Hepatic stellate cell (primary cell): ENCODE data around the gene APOH.

ENCODE experiments used
- DNase-seq: peaks from one replicate; pipeline ENCODE4 v3.0.0; 2011; ENCODE audit warnings: low spot score

Gene APOH

DNA sequence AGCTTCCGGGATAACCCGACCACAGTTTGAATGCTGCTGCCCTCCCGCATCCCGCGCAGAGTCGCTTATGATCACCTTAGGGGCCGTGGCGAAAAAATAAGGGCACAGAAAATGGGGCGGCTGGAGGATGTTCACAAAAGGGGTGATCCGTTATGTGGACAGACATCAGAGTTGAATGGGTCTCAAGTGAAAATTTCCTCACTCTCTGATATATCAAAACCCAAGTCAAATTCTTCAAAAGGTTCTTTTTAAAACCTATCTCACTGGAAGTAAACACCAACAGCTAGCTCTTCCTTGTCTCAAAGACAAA is 36.9 kb downstream of the APOH start:
- DNase-seq, result no peak

DNA sequence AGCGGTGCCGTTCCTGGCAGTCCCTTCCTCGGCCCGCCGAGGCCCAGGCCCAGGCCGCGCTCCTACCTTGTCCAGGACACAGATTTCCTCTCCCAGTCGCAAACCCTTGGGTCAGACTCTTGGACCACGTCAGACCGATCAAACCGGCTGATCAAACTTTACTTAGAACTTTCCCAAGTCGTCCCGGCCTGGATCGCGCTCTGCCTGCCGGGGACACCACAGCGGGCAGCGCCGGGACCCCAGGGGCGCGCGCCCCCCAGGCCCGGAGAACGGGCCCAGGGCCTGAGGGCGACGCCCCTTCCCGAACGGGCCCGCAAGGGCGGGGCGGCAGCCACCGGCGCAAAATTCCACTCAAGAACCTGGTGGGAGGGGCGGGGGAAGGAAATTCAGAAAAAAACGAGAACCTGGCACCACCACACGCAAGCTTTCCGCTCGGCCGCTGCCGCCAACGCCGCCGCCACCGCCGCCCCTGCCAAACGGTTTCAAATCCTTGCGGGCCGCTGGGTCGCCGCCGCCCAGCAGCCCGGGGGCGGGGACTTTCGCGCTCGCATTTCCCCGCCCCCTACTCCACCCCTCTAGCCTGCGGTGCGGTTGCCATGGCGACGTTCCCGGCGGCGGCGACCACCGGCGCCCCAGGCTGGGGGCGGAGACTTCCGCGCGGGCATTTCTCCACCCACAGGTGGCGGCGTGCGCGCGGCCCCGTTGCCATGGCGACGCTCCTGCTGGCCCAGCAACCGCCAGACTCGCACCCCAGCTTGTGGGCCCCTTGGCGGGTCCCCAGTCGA is 37.4 kb downstream of the APOH start, which contains the start of gene CEP112:
Gene CEP112 (minus strand): TSS at position 541 of the 785 bp plus-strand sequence.
- peak; percentile 80 for DNase-seq

DNA sequence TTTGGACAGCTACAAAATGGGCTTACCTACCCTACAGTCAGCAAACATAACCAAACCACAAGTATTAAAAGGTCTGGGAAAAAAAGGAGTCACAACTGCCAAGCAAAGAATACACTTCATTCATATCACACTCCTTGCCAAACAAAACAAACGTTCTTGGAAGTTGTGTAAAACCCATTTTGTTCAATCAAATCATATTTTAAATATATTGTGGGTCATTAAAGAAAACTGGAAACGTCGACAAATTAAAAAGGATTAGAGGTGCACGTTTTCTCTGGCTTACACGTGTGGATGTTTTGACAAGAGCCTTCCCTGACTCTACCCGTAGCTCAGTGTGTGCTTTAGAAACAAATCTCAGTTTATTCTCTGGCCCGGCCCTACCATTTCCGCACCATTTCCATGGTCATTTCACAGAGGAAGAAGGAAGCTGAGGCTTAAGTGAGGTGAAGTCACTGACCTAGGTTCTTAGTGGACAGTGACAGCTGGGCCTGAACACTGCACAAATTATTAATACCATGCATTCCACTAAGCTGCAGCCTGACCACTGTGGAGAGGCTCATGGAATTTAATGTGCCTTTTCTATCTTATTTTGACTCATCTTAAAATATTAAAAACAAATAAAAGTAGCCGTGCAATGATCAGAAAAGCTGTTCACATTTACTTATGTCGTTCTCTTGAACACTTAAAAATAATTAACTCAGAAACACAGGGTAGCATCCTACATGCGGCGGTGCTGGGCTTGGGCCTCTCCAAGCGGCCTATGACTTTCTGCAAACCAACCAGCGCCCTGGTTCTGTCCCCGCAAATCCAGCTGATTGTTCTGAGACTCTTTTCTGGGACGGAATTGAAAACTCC is 38.2 kb downstream of the APOH start:
- DNase-seq, result peak; percentile 53

DNA sequence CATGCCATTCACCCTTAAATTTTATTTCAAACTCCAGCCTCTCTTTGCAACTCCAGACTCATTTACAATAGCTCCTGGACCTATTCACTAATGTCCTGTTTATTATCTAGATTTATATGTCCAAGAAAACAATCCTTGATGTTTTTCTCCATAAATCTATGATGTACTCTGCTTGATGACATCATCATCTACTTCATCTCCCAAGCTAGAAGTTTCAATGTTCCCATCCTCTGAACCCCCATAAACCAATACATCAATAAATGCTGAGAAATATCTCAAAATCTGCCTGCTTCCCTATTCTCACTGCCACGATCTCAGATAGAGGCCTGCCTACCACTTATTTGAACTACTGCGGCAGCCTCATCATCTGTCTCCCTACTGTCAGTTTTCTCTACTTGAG is 41.5 kb downstream of the APOH start:
- DNase-seq, result no peak

DNA sequence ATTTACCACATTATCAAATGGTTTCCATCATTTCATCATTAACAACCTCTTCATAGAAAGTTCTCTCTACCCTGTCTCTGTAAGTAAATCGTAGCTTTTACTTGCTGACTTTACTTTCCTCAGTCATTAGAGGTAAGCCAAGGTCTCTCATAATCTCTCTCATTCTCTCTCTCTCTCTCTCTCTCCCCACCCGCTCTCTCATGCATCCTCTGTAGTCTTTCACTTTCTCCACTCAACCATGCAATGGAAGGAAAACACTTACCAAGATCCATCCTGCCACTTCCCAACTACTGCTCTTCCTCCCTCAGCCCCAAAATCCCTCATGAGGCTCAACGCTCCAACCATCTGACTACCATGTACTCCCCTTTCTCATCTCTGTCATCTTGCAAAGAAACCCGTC is 43.4 kb downstream of the APOH start:
- DNase-seq, result no peak

DNA sequence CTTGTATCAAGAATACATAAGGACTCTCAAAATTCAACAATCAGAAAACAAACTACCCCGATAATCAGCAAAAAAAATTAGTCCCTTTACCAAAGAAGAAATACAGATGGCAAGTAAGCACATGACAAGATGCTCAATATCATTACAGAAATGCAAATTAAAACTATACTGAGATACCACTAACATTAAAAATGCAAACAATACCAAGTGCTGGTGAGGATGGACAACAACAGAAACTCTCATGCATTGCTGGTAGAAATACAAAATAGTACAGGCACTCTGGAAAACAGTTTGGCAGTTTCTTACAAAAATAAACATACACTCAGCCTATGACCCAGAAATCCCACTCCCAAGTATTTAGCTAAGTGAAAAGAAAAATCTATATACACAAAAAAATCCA is 44.8 kb downstream of the APOH start:
- no peak for DNase-seq

DNA sequence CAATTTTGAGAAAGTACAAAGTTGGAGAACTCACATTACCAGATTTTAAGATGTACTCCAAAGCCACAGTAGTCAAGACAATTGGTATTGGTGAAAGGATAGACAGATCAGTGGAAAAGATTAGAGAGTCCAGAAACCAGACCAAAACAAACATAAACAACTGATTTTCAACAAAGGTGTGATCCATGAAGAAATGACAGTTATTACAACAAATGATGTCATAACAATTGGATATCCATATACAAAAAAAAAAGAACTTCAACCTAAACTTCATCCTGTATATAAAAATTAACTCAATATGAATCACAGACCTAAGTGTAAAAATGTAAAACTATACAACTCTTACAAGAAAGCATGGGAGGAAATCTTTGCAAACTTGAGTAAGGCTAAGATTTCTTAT is 45.7 kb downstream of the APOH start:
- DNase-seq, result no peak

DNA sequence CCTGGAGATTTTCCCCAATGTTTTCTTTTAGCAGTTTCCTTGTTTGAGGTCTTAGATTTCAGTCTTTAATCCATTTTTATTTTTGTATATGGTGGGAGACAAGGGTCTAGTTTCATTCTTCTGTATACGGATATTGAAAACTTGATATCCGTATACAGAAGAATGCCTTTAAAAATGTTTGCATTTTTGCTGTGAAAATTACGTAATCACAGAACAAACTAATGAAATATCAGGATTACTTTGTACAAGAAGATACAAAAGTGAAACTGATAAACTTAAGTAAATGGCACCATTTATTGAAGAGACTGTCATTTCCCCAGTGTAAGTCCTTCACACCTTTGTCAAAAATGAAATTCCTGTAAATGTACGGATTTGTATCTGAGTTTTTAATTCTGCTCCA is 50.6 kb downstream of the APOH start:
- no peak for DNase-seq

DNA sequence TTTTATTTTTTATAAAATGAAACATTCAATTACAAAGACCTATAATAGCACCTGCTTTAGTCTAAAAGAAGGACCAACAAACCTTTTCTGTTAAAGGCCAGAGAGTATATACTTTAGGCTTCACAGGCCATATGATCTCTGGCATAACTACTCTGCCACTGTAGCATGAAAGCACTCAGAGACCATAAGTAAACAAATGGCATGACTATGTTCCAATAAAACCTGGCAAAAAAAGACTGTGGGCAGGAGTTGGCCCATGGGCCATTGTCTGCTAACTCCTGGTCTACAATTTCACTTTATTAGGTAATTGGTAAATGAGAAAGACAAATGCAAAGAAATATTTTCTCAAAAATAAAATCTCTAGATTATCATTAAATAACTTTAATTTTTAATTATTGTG is 52.2 kb downstream of the APOH start:
- DNase-seq, result no peak

DNA sequence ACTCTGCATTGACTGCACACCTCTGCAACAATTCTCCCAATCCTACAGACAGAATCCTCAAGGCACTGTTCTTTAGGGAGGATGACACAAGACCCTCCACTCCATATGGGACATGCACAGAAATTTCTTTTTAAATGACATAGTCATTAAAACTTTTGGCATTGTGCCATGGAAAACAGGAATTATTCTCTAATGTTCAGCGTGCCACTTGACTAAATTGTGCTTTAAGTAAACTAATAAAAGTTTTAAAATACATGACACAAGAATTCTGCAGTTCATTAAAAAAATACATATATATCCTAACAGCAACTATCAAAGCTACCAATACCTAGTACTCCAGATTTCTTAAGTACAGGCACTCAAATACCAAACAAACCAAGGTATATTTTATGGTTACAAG is 53.3 kb downstream of the APOH start:
- DNase-seq, result no peak

DNA sequence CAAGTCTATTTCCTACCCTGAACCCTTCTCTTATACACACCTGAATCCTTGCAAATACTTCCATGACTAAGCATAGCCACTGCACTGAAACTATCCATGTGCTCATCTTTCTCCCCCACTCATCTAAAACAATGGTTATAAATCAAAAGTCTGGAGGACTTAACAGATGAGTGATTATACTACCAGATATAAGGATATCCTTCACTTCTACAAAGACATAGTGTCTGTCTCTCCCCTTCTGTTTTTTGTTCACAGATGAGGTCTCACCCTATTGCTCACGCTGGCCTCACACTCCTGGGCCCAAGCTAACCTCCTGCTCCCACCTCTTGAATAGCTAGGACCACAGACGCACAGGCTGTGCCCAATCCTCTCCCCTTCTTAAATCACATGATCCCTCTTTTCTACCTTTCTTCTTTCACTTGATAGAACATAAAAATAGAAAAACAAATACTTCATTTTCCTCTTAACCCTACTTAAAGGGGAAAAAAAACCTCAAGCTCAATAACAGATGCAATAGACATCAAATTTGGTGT is 56.5 kb downstream of the APOH start:
- no peak for DNase-seq

DNA sequence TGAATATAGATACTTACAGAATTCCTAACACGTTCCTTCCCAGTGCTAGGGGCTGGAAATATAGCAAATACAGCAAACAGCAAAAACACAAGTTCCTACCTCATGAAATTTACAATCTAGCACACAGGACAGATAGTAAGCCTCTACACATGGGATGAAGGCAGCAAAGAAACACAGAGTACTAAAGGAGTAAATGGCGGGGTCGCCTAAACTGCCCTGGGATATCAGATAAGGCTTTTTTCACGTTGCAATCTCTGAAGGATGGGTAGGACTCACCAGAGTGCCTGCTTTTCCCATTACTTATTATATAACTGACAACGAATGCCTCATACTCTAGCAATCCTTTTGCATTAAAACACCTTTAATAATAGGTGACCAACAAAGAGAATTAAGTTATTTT is 57.1 kb downstream of the APOH start:
- DNase-seq, result no peak

DNA sequence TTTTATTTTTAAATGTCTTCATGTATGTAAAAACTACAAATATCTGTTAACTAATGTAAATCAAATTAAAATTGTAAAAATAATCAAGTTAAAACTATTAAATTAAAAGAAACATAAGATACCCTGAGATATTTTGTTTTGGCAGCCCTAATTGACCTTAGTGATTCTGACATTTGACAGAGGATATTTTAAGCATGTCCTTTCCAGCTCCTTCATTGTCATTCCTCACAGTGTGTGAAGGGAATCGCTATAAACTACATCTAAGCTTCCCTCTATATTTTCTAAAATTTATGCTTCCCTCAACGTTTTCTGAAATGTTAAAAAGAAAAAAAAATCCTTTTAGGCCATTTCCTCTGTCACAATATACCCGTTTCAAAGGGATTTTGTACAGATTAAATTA is 57.5 kb downstream of the APOH start:
- DNase-seq, result no peak

DNA sequence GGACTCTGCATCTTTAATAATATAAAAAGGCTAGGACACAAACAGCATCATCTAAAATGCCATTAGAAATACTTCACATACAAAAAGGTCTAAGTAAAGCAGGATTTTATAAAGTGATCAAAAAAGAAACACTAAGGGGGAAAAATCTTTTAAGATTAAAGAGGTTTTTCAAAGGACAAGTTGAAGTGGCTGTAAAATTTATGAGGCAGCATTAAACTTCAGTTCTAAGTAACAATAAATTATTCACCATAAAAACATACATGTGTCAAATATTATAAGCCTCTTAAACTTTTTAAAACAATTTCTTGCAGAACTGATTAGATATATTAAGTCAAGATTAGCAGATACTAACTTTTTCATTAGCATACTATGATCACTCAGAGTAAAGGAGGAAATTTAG is 58.0 kb downstream of the APOH start:
- DNase-seq, result no peak

DNA sequence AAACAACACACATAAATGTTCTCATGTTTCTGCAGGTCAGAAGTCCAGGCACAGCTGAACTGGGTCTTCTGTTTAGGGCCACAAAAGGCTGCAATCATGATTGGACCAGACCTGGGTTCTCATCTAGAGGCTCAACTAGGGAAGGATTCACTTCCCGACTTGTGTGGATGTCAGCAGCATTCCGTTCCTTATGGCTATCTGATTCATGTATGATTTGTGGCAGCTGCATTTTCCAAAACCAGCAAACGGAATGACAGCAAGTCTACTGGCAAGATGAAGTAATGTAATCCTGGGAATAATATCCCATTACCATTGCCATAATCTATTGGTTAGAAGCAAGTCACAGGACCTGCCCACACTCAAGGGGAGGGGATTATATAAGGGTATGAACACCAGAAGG is 59.4 kb downstream of the APOH start:
- no peak for DNase-seq

DNA sequence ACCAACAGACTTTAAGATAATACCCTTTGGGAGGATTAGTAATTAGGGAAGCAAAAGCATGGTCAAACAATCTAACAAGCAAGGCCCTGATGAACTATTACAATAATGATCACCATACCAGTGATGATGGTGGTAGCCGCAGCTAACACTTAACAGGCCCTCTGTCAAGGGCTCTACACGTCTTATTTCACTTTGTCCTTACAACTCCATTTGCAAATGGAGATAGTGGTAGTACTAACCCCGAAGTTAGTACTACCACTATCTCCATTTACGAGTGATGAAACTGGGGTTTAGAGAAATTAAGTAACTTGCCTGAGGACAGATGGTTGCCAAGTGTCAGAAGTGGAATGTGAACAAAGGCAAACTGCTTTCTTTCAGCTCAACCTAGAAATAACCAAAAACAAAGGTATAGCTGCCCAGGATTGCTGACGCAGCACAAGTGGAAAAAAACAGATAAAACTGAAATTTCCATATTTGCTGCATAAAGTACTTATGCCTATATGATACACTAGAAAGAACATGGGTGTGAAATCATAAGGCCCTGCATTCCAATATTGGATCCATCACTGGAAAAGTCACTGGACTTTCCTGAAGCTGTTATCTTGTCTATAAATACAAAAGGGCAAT is 61.9 kb downstream of the APOH start:
- no peak for DNase-seq

DNA sequence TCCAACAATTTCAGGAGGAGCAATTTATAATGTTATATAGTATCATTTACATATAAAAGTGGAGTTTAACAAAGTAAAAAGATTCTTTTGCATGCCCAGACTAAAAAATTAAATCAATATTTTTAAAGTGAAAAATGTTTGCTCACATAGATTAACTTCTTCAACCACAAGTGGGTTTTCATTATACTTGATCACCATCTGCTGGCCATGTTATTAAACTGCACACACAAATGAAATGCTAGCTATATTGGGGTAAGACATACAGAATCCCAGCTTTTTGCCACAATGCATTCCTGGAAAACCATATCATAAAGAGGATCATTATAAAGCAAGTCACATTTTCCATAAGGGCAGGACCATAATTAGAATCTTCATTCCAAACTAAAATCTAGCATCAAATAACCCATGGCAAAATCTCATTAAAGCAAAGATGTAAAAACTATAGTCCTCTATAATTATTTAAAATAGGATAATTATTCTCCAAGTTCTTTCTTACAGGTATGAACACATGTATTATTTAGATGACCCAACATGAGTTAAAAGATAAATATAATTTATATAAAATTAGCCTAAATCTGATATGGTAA is 63.6 kb downstream of the APOH start:
- peak; percentile 45 for DNase-seq
